GM19328 (cell line): ENCODE data around the gene OLR1.
A peak's percentile ranks its signal among the peaks of the same experiment; 100 is the strongest.

Experiments
- ATAC-seq: cut with Tn5 transposase; IDR thresholded peaks from one replicate; pipeline ENCODE4 v1.9.1; 2021; ENCODE audit warnings: mild to moderate bottlenecking, moderate library complexity; ENCODE audit not compliant: unreplicated experiment

Gene OLR1

DNA sequence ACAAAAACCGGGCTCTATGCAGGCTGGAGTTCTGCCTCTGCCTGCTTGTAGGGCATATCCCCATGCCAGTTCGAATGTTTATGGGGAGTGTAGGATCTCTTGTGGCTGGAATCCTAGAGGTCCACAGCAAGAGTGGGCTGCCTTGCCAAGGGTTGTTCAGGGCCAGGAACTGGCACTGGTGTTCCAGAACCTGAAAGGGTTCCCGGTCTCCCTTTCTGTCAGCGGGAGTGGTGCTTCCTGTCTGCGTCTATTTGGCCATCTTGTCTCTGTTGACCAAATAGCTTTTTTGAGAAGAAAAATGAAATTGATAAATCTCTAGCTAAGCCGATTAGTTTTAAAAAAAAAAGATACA lies 17.8 kb downstream of the OLR1 start:
- ATAC-seq: no peak

DNA sequence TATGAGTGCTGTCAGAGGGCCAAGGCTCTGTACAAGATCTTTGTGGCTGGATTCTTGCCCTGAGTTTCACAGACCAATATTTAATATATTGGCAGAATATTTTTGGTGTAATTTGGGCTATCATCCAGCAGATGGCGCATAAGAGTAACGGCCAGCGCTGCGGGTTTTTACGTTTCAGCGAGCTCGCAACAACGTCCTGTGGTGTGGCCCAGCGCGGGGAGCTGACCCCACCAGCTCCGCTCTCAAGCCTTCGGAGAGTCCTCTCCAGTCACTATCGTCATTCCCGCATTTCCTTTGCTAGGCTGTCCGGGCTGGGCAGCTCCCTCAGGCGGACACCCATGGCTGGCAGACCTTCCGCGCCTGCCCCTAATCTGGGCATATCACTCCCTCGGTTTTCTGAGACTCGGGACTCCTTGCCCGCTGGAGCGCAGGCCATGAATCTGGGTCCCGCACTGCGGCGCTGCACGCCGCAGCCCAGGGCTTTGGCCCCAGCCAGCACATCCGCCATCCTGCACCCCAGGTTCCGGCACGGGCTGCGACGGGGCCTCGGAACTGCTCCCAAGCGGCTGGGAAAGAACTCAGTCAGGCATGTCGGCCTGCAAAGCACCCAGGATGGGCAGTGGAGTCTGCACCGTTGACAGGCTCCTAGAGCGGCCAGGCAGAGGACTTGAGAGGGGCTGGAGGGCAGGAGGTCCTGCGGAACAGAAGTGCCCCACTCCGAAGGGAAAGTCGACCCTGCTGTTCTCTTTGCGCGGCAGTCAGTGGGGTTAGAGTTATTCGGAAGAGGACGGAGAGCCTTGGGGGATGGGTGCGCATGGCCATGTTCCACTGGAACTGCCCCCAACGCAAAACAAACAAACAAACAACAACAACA lies 18.4 kb downstream of the OLR1 start:
- no peak for ATAC-seq

GRCh38 chr12:10151621-10152020 lies 20.3 kb downstream of the OLR1 start:
- no peak for ATAC-seq

DNA sequence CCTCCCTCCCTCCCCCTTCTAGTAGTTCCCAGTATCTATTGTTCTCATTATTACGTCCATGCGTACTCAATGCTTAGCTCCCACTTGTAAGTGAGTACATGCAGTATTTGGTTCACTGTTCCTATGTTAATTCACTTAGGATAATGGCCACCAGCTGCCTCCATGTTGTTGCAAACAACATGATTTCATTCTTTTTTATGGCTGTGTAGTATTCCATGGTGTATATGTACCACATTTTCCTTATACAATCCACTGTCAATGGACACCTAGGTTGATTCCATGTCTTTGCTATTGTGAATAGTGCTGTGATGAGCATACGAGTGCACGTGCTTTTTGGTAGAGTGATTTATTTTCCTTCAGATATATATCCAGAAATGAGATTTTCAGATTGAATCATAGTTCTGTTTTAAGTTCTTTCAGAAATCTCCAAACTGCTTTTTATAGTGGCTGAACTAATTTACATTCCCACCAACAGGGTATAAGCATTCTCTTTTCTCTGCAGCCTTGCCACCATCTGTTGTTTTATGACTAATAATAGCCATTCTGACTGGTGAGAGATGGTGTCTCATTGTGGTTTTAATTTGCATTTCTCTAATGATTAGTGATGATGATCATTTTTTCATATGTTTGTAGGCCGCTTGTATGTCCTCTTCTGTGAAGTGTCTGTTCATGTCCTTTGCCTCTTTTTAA lies 24.1 kb downstream of the OLR1 start:
- ATAC-seq: peak; percentile 67

DNA sequence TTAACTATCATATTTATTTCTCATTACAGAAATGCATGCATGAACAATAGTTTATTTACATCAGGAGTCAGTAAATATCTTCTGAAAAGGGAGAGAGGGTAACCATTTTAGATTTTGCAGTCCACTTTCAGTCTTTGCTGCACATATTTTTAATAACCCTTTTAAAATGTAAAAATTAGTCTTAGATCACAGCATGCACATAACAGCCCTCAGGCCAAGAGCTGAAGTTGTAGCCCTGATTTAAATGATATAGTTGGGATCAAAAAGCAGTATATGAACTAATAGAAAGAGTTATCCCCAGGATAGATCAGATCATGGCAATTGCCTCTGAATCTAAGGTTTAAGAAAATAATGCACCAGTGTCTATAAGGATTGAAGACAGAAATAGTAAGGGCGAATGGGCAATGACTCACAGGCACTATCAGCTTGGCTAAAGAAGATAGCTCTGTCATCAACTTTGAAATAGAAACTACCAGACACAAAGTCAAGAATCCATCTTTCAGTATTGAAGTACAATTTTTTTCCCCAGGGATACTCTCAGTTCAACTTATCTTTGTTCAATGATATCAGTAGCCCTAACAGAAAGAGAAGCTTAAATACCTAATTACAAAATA lies 28.8 kb downstream of the OLR1 start:
- ATAC-seq: no peak

- no peak for ATAC-seq
Observed at GRCh38 chr12:10140001-10140400, 31.9 kb downstream of the OLR1 start.

GRCh38 chr12:10136637-10137205 lies 35.2 kb downstream of the OLR1 start:
- ATAC-seq: no peak

GRCh38 chr12:10135126-10135525 lies 36.8 kb downstream of the OLR1 start:
- no peak for ATAC-seq

DNA sequence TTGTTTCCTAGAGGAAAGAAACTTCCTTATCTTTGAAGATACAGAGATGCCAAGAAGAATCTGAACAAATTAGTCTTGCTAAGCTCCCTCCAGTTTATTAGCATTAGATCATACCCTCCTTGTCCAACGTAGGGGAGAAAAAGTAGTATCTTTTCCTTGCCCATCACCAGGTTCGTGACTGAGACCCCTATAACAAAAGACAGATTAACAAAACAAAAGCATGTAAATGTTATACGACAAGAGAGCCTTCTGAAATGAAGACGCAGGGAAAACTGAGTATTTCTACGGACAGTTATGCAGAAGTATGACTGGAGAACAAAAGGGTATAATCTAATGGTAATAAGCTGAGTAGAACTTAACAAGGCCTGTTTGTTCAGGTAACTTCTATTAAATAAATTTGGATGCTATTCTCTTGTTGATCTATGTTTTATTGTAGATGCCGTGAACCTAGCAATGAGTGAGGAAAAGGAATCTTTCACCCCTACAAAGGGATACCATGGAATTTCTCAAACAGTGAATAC lies 39.0 kb downstream of the OLR1 start:
- no peak for ATAC-seq

- no peak for ATAC-seq
Observed at GRCh38 chr12:10131111-10131690, 40.7 kb downstream of the OLR1 start.

DNA sequence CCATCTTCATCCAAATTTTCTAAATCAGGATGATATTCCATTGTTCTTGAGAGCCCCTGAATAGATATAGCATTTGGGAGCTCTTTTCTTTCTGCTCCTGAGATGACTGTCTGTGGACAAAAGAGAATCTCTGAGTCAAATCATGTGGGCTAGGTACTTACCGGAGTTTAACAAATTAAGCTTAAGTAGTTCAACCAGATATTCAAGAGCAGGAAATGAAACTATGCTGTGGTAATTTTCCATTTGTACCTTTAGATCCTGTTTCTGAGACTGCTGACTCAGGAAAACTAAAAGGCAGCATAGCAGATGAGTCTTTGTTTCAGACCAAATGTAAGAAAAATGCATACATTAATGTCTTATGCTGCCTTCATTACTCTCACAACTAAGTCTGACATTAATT lies 41.9 kb downstream of the OLR1 start, which contains the start of gene CLEC7A:
Gene CLEC7A, minus strand, starts transcription at position 158 of the 400 bp plus-strand sequence. Its CDS starts 117 bp downstream, at position 41.
- peak; percentile 77 for ATAC-seq

GRCh38 chr12:10128687-10129086 lies 43.2 kb downstream of the OLR1 start:
- ATAC-seq: no peak

DNA sequence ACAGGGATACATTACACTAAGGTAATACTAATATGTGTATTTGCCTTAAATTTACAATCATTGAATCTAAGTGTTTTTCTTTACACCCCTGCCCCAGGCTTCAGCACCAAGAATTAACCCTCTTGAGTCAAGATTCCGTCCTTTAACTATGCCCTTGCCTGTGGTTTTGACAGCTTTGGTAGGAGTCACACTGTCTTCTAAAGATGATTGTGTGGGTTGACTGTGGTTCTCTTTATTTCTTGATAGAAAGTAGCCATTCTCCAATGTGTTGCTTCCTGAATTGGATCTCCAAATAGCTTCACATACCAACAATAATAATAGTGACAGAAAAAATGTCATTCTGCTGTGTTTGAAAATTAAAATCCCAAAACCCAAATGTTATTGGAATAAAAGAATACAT lies 45.5 kb downstream of the OLR1 start:
- ATAC-seq: no peak

- no peak for ATAC-seq
Observed at GRCh38 chr12:10122689-10123088, 49.2 kb downstream of the OLR1 start.

GRCh38 chr12:10121278-10121677 lies 50.7 kb downstream of the OLR1 start:
- no peak for ATAC-seq

DNA sequence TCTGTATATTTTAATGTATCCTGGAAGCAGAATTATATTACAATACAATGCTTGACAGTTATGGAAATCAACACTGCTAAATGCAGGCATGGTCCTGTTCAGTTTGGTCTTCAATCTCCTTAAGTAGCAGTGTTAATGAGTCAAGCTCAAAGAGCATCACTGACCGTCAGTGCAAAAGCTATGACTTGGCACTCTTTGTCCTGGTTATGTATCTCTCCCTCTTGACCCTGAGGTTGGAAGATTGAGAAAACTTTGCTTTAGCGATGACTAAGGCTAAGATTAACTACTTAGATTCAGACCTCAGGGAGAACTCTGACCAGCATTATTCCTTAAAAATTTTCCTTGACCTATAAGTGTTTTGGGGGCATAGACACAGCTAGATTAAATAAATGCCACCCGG lies 52.9 kb downstream of the OLR1 start:
- no peak for ATAC-seq

DNA sequence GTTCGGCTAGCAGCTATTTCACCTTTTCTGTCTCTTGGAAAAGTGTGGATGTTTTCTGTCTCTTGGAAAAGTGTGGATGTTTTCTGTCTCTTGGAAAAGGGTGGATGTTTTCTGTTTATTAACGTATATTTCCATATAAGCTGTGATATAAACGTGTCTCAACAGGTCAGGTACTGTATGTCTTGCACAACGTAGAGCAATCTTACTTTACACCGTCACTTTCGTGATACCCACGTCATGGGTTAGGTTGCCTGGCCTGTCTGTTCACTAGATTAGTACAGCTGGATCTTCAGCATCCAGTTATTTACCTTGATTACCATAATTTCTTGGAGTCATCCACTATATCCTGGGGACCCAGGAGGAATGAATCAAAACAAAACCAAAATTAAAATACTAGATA lies 56.0 kb downstream of the OLR1 start:
- no peak for ATAC-seq

GRCh38 chr12:10115311-10115710 lies 56.6 kb downstream of the OLR1 start:
- ATAC-seq: no peak

DNA sequence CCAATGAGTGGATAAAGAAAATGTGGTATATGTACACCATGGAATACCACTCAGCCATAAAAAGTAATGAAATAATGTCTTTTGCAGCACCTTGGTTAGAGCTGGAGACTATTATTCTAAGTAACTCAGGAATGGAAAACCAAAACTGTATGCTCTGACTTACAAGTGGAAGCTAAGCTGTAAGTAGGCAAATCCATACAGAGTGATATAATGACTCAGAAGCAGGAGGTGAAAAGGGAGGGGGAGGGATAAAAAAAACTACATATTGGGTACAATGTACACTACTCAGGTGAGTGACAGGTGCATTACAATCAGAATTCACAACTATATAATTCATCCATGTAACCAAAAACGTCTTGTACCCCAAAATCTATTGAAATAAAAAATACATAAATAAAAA lies 58.0 kb downstream of the OLR1 start:
- ATAC-seq: no peak

GRCh38 chr12:10113075-10113474 lies 58.9 kb downstream of the OLR1 start:
- no peak for ATAC-seq

DNA sequence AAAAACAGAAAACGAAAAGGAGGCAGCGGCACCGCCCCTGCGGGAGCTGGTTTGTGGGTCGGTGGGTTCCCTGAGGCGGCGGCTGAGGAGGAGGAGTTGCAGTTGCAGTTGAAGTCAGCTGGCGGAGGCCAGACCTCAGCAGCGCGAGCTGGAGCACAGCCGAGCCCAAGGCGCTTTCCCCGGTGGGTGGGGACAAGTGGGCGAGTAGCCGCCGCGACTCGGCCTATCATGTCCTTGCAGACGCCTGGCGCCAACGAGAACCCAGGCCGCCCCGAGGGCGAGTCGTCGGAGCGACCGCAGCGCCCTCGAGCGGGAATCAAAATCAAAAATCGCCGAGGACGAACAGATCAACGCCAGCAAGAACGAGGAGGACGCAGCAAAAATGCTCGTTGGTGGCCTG lies 60.5 kb downstream of the OLR1 start:
- ATAC-seq: no peak
